Esophagus squamous epithelium (tissue), 5 donors: ENCODE measurements around the gene CNRIP1. TPM values are rescaled to one million over a fixed set of nuclear protein-coding genes. Genes with fewer than 3 reads are reported as not detected.
A peak's percentile ranks its signal among the peaks of the same experiment; 100 is the strongest.
"Not testable (repeated sequence)": the region's sequence is repeated elsewhere in the genome, so short reads cannot be mapped to it uniquely, and the experiment has no call there.

ENCODE experiments used
- DNase-seq: peaks from one replicate; lab custom pipeline; 2025; lab: John Stamatoyannopoulos, UW
- H3K27ac ChIP-seq, 4 donors: fragments of 200-600 bp; sonication (generic); one replicate each; pipeline ENCODE4 v1.5.1; 2016 to 2019; ENCODE audit warnings: mild to moderate bottlenecking in 1 of 4
- H3K27me3 ChIP-seq, 4 donors: fragments of 200-600 bp; sonication (generic); 1 replicate in 3 of 4; 2 replicates in 1 of 4; pipeline versions ENCODE4 v1.5.1 to v1.6.0; 2017 to 2021; ENCODE audit warnings: antibody characterized with exemption in 1 of 4
- H3K36me3 ChIP-seq, 3 donors: fragments of 200-600 bp; sonication (generic); one replicate each; pipeline ENCODE4 v1.5.1; 2016 to 2019
- H3K4me1 ChIP-seq, 3 donors: fragments of 200-600 bp; sonication (generic); one replicate each; pipeline ENCODE4 v1.5.1; 2017 to 2019
- H3K4me3 ChIP-seq, 4 donors: fragments of 200-600 bp; sonication (generic); 1 replicate in 3 of 4; 2 replicates in 1 of 4; pipeline ENCODE4 v1.5.1; 2016 to 2019; ENCODE audit warnings: mild to moderate bottlenecking in 2 of 4, moderate library complexity in 1 of 4
- H3K9me3 ChIP-seq, 3 donors: fragments of 200-600 bp; sonication (generic); one replicate each; pipeline ENCODE4 v1.5.1; 2016 to 2019
- POLR2A ChIP-seq, 4 donors: fragments of 450-650 bp; IDR thresholded peaks; one replicate each; pipeline ENCODE4 v1.6.1; 2017; ENCODE audit warnings: antibody characterized with exemption in 4 of 4, mild to moderate bottlenecking in 4 of 4, moderate library complexity in 3 of 4
- WGBS, 2 donors: methylation state at CpG; one replicate each; pipeline ENCODE4 v1.1.5; 2018; 5-methylcytosine and 5-hydroxymethylcytosine counted together
- intact Hi-C: fragments of 100-400 bp; cut with DNase I; formaldehyde crosslinking; loops from one replicate; pipeline ENCODE4 v1.15.0; 2022
- total RNA-seq, 4 donors: library from RNA; depleted of rRNA; stranded (reverse); fragments of >200 nt; gene quantifications; one replicate each; pipeline ENCODE4 v1.1.0, GENCODE V29; 2016
- TF ChIP-seq, protein P1 (sequence below), 6 experiments: fragments of 450-650 bp in 4 of 6; fragments of 200-600 bp in 2 of 6; sonication (generic) in 2 of 6; IDR thresholded peaks; one replicate each; pipeline ENCODE4 v1.5.1; 2016 to 2019; ENCODE audit warnings: antibody characterized with exemption in 6 of 6, mild to moderate bottlenecking in 4 of 6, moderate library complexity in 4 of 6
- donor health status: DM: yes; HTN: yes; CAD: no.

Gene CNRIP1
- total RNA-seq, 4 donors from 2014 or later = 0.61 to 21.4 (median 5.0) TPM

DNA sequence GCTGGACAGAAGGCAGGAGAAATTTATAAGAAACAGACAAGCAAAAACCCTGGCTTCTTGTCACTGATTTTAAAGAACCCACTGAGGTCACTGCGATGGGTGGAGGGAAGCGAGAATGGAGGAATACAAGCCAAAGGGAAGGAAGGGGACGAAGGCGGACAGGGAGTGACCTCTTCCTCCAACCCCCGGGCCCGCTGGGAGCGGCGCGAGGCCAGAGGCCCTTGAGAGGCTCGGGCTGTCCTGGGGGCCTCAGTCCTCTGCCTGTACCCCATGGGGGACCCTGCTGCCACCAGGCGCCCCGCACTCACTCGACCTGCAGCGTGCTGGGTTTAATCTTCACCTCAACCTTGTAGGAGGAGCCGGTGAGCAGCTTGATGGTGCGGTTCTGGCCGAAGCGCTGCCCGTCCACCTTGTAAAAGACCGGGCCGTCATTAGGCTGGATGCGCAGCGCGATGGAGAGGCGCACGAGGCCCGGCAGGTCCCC, 793 bp downstream of the CNRIP1 start:
- Histone ChIP-seq H3K36me3 (no peaks in the 10 kb centered on the region), H3K9me3 (no peaks in the 10 kb centered on the region), H3K27me3 (peaks cover 0 to 44% (median 0%) of the 10 kb centered on the region in 4 donors), H3K4me3 (peak overlapping the region; percentile 49 to 86 (median 66)), H3K4me1 (peaks cover 8 to 31% (median 11%) of the 10 kb centered on the region in 3 donors), H3K27ac (peak overlapping the region; percentile 82 to 97 (median 92))
- TF ChIP-seq, protein P1, sequence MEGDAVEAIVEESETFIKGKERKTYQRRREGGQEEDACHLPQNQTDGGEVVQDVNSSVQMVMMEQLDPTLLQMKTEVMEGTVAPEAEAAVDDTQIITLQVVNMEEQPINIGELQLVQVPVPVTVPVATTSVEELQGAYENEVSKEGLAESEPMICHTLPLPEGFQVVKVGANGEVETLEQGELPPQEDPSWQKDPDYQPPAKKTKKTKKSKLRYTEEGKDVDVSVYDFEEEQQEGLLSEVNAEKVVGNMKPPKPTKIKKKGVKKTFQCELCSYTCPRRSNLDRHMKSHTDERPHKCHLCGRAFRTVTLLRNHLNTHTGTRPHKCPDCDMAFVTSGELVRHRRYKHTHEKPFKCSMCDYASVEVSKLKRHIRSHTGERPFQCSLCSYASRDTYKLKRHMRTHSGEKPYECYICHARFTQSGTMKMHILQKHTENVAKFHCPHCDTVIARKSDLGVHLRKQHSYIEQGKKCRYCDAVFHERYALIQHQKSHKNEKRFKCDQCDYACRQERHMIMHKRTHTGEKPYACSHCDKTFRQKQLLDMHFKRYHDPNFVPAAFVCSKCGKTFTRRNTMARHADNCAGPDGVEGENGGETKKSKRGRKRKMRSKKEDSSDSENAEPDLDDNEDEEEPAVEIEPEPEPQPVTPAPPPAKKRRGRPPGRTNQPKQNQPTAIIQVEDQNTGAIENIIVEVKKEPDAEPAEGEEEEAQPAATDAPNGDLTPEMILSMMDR (IDR thresholded peaks at IDR 0.05) = no peak
- no peak for TF ChIP-seq POLR2A (IDR thresholded peaks at IDR 0.05)
- DNase-seq = no peak
- 4 to 7% methylated on average over 16 to 26 of the region's 27 CpGs for WGBS, 2 donors
- intact Hi-C loops = no loop called here

DNA sequence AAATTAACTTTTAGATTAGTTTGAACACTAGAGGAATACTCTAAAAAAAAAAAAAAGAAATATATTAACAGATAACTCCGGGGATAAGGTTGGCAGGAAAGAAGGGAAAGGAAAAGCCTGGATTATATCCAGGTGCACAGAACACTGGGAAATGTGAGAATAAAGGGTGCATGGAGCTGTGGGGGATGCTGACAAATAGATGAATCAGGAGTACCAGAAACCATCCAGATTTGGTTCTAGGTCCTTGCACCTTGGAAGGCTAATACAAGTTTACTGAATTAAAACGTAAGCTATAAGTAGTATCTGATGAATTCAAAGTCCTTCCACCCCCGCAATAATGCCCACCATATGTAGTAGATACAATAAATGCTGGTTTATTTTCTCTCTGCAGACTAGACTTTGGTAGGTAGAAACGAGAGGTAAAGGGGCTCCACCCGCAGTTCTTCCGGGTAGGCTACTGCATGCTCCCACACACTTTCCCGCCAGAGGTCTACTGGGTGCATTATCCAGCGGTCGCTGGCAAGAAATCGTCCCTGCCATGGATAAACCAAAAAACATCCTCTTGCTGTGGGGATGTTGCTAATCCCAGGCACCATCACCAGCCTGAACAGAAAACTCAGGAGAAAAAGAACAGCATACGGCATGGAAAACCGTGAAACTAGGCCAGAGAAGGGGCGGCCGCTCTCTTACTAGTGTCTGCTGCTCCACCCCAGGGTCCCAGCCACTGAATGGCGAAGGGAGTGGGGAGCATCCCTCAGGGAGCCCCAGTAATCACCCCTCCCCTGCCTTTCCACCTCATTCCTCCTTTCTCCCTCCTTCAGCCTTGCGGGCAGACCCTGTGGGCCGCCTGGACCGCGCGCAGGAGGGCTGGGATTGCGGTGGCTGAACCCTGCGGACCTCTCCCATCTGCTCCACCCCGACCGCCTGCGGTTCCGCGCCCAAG, 1.5 kb downstream of the CNRIP1 start:
- DNase-seq = no peak
- Histone ChIP-seq H3K36me3 (no peaks in the 10 kb centered on the region), H3K27me3 (peaks cover 0 to 44% (median 0%) of the 10 kb centered on the region in 4 donors), H3K4me1 (peaks cover 8 to 31% (median 11%) of the 10 kb centered on the region in 3 donors), H3K9me3 (no peaks in the 10 kb centered on the region), H3K27ac (peak overlapping the region; percentile 82 to 97 (median 92)), H3K4me3 (peak overlapping the region; percentile 49 to 86 (median 66))
- intact Hi-C loops = no loop called here
- 66 to 70% methylated on average over 14 to 15 of the region's 27 CpGs for WGBS, 2 donors
- TF ChIP-seq, protein P1 (IDR thresholded peaks at IDR 0.05) = no peak
- TF ChIP-seq POLR2A (IDR thresholded peaks at IDR 0.05) = no peak

DNA sequence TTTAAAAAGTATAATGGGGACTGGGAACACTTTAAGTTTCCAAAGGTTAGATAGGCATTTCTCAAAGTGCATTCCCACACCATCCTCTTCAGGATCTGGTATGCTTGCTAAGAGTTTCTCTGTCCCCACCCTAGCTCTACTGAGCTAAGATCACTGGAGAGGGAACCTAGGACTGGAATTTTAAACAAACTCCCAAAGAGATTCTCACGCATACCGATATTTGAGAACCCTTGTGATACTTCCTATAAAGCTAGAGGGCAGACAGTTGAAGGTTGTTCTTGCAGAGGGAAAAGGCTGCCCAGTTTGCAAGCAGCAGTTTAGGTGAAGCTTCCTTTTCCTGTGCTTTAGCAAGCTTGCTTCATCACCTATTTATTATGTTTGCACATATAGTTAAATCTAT, 3.6 kb downstream of the CNRIP1 start:
- DNase-seq = no peak
- 74 to 80% methylated on average over 2 of the region's 2 CpGs for whole genome bisulfite sequencing, 2 donors
- no peaks in the 10 kb centered on the region for H3K9me3 ChIP-seq
- H3K27ac ChIP-seq = no peak overlapping the region
- intact Hi-C loops = no loop called here
- TF ChIP-seq, protein P1 (IDR thresholded peaks at IDR 0.05) = no peak
- TF ChIP-seq POLR2A (IDR thresholded peaks at IDR 0.05) = no peak
- H3K27me3 ChIP-seq = peaks cover 0 to 41% (median 0%) of the 10 kb centered on the region in 4 donors
- H3K4me3 ChIP-seq = no peak overlapping the region
- H3K4me1 ChIP-seq = peaks cover 8 to 31% (median 11%) of the 10 kb centered on the region in 3 donors
- H3K36me3 ChIP-seq = no peaks in the 10 kb centered on the region

DNA sequence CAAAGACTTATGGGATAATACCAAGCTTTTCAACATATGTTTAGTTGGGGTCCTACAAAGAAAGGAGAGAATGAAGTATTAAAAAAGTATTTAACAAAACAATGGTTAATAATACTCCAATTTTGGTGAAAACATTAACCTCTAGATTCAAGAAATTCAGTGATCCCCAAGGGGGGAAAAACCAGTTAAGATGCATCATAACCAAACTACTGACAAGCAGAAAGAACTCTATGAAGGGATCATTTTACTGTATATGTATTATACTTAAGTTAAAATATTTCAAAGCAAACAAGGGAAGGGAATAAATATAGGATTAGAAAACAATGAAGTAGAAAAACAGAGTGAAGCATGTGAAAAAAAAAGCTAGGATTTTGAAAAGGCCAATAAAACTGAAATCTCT, 8.7 kb downstream of the CNRIP1 start:
- intact Hi-C loops = no loop called here
- H3K4me1 ChIP-seq = no peaks in the 10 kb centered on the region
- no peak overlapping the region for H3K4me3 ChIP-seq
- no peaks in the 10 kb centered on the region for H3K36me3 ChIP-seq
- no peak for TF ChIP-seq POLR2A (IDR thresholded peaks at IDR 0.05)
- TF ChIP-seq, protein P1 (IDR thresholded peaks at IDR 0.05) = no peak
- no peaks in the 10 kb centered on the region for H3K27me3 ChIP-seq
- no peak for DNase-seq
- H3K27ac ChIP-seq = no peak overlapping the region
- H3K9me3 ChIP-seq = no peaks in the 10 kb centered on the region

DNA sequence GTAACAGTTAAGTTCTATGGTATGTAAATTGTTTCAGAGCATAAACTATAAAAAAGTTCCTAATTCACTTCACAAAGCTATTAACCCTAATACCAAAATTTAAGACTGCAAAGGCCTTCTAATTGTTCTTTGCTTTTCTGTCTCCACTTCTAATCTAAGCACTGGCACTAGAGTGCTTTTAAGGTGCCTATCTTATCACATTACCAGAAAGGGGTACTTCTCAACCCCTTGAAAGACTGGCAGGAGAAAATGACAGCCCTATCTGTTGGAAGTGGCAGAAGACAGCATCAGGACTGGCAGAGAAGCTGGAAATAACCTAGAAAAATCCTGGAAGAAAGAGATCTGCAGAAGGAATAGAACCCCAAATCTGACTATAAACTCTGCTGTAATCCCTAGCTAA, 10.3 kb downstream of the CNRIP1 start:
- no peaks in the 10 kb centered on the region for H3K9me3 ChIP-seq
- no peaks in the 10 kb centered on the region for H3K27me3 ChIP-seq
- no peaks in the 10 kb centered on the region for H3K36me3 ChIP-seq
- no peak overlapping the region for H3K27ac ChIP-seq
- TF ChIP-seq, protein P1 (IDR thresholded peaks at IDR 0.05) = no peak
- TF ChIP-seq POLR2A (IDR thresholded peaks at IDR 0.05) = no peak
- H3K4me1 ChIP-seq = no peaks in the 10 kb centered on the region
- no peak overlapping the region for H3K4me3 ChIP-seq
- no peak for DNase-seq
- intact Hi-C loops = no loop called here

DNA sequence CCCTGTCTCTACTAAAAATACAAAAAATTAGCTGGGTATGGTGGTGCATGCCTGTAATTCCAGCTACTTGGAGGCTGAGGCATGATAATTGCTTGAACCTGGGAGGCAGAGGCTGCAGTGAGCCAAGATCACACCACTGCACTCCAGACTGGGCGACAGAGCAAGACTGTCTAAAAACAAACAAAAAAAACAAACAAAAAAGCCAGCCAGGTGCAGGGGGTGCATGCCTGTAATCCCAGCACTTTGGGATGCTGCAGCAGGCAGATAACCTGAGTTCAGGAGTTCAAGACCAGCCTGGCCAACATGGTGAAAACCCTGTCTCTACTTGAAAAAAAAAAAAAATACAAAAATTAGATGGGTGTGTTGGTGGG, 15.9 kb downstream of the CNRIP1 start:
- H3K27me3 ChIP-seq, H3K36me3 ChIP-seq, H3K4me1 ChIP-seq, DNase-seq, H3K27ac ChIP-seq, intact Hi-C loops, H3K4me3 ChIP-seq, H3K9me3 ChIP-seq: not testable (repeated sequence)
- 67 to 100% methylated on average over 1 of the region's 1 CpG for WGBS, 2 donors
